ENCODE results near the gene CCER1.

The CCER1 gene

GRCh38 chr12:90939382-90939781, 15.6 kb downstream of the CCER1 start:
- Histone ChIP-seq H3K4me2 (ENCODE audit: low read length) (no peak overlapping the region), H3K4me3 (ENCODE audit: low read length) (no peak overlapping the region), H3K4me1 (ENCODE audit: control insufficient read depth, low read length) (no peaks in the 10 kb centered on the region), H3K9me3 (ENCODE audit: control insufficient read depth, insufficient read depth, low read length) (no peaks in the 10 kb centered on the region), H3K9me2 (replicated peaks; ENCODE audit: control insufficient read depth, low read length) (no peaks in the 10 kb centered on the region), H3K27me3 (ENCODE audit: control insufficient read depth, low read length) (peaks cover 2% of the 10 kb centered on the region; the same call in 1 of the 2 replicates), H3K27ac (ENCODE audit: low read depth, low read length) (no peak overlapping the region), H4K20me1 (ENCODE audit: control insufficient read depth, insufficient read depth, low read depth, low read length) (no peaks in the 10 kb centered on the region), H3F3A (ENCODE audit: control insufficient read depth, insufficient read depth) (no peaks in the 10 kb centered on the region), H3K79me2 (ENCODE audit: control insufficient read depth, low read length) (no peaks in the 10 kb centered on the region), H3K36me3 (ENCODE audit: control insufficient read depth, low read length) (no peaks in the 10 kb centered on the region)
- TF ChIP-seq CTCF (IDR thresholded peaks at IDR 0.05; ENCODE audit: low read depth, low read length, poor library complexity, severe bottlenecking) = no peak
- no peak for TF ChIP-seq EZH2phosphoT487 (IDR thresholded peaks at IDR 0.05; ENCODE audit: borderline replicate concordance, low read length)

GRCh38 chr12:90938451-90938850, 16.5 kb downstream of the CCER1 start:
- no peak overlapping the region for H3K27ac ChIP-seq (ENCODE audit: low read depth, low read length)
- H3K9me2 ChIP-seq (replicated peaks; ENCODE audit: control insufficient read depth, low read length) = no peaks in the 10 kb centered on the region
- TF ChIP-seq CTCF (IDR thresholded peaks at IDR 0.05; ENCODE audit: low read depth, low read length, poor library complexity, severe bottlenecking) (no peak), EZH2phosphoT487 (IDR thresholded peaks at IDR 0.05; ENCODE audit: borderline replicate concordance, low read length) (no peak)
- H3K36me3 ChIP-seq (ENCODE audit: control insufficient read depth, low read length) = no peaks in the 10 kb centered on the region
- H3F3A ChIP-seq (ENCODE audit: control insufficient read depth, insufficient read depth) = no peaks in the 10 kb centered on the region
- H3K4me1 ChIP-seq (ENCODE audit: control insufficient read depth, low read length) = no peaks in the 10 kb centered on the region
- H3K9me3 ChIP-seq (ENCODE audit: control insufficient read depth, insufficient read depth, low read length) = no peaks in the 10 kb centered on the region
- H3K27me3 ChIP-seq (ENCODE audit: control insufficient read depth, low read length) = peaks cover 2% of the 10 kb centered on the region; the same call in 1 of the 2 replicates
- H3K4me2 ChIP-seq (ENCODE audit: low read length) = no peak overlapping the region
- H3K4me3 ChIP-seq (ENCODE audit: low read length) = no peak overlapping the region
- no peaks in the 10 kb centered on the region for H4K20me1 ChIP-seq (ENCODE audit: control insufficient read depth, insufficient read depth, low read depth, low read length)
- no peaks in the 10 kb centered on the region for H3K79me2 ChIP-seq (ENCODE audit: control insufficient read depth, low read length)

GRCh38 chr12:90937651-90938050, 17.3 kb downstream of the CCER1 start:
- H3K4me1 ChIP-seq (ENCODE audit: control insufficient read depth, low read length) = no peaks in the 10 kb centered on the region
- no peaks in the 10 kb centered on the region for H3F3A ChIP-seq (ENCODE audit: control insufficient read depth, insufficient read depth)
- H3K9me3 ChIP-seq (ENCODE audit: control insufficient read depth, insufficient read depth, low read length) = no peaks in the 10 kb centered on the region
- no peaks in the 10 kb centered on the region for H3K79me2 ChIP-seq (ENCODE audit: control insufficient read depth, low read length)
- H3K4me2 ChIP-seq (ENCODE audit: low read length) = no peak overlapping the region
- peaks cover 2% of the 10 kb centered on the region; the same call in 1 of the 2 replicates for H3K27me3 ChIP-seq (ENCODE audit: control insufficient read depth, low read length)
- no peaks in the 10 kb centered on the region for H4K20me1 ChIP-seq (ENCODE audit: control insufficient read depth, insufficient read depth, low read depth, low read length)
- H3K36me3 ChIP-seq (ENCODE audit: control insufficient read depth, low read length) = no peaks in the 10 kb centered on the region
- H3K9me2 ChIP-seq (replicated peaks; ENCODE audit: control insufficient read depth, low read length) = no peaks in the 10 kb centered on the region
- TF ChIP-seq EZH2phosphoT487 (IDR thresholded peaks at IDR 0.05; ENCODE audit: borderline replicate concordance, low read length) = no peak
- no peak for TF ChIP-seq CTCF (IDR thresholded peaks at IDR 0.05; ENCODE audit: low read depth, low read length, poor library complexity, severe bottlenecking)
- no peak overlapping the region for H3K27ac ChIP-seq (ENCODE audit: low read depth, low read length)
- H3K4me3 ChIP-seq (ENCODE audit: low read length) = no peak overlapping the region
